Measurements from ENCODE around the gene SLC50A1. TPM values are rescaled to one million over a fixed set of nuclear protein-coding genes. Genes with fewer than 3 reads are reported as not detected.

Gene SLC50A1
- total RNA-seq, 1 experiment from 2014 or later: 75.2 TPM

DNA sequence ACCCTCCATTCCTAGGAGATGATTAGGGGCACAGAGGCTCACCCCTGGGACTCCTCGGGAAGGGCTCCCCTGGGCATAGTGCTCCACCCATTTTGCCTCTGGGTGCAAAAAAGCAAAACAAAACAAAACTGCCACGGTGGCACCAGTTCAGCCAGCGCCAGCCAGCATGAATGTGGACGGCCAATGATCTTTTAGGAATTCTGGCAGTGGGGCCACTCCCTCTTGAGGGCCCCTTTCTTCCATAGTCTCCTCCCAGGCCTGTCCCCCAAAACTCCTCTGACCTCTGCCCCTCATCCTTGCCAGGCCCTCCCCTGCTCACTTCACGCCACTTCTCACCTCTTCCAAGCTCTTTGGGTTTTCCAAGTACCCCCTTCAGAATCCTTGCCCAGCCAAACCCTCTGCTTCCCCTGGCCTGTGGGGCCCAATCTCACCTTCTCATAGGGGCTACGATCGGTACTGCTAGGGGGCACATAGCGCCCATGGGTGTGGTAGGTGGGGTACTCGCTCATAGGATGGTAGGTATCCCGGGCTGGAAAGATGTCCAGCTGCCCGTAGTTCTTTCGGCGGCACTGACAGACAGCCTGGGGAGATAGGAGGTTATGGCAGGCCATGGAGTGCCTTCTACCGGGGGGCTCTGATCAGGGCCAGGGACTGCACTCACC is 51.3 kb downstream of the SLC50A1 start:
- no peaks in the 10 kb centered on the region for H3K9me3 ChIP-seq (ENCODE audit: low read length)
- ATAC-seq: no peak
- no peaks in the 10 kb centered on the region for H3K79me2 ChIP-seq (ENCODE audit: low read length)
- H3K27me3 ChIP-seq (ENCODE audit: low read length): no peaks in the 10 kb centered on the region
- no peak overlapping the region for H3K27ac ChIP-seq (ENCODE audit: low read length)
- H3K4me3 ChIP-seq (ENCODE audit: low read length): no peak overlapping the region
- H3K36me3 ChIP-seq (ENCODE audit: low read depth, low read length): no peaks in the 10 kb centered on the region
- no TSS peak for BruUV-seq (replicated peaks)
- no peak for DNase-seq
- POLR2A ChIA-PET (ENCODE audit: unreplicated experiment): interaction anchor here (0.6 kb wide), 1 partner anchor 80 kb away, joined by 3 read pairs; no protein-coding TSS in a partner anchor
- H3K4me1 ChIP-seq (ENCODE audit: insufficient read depth, low read length): no peaks in the 10 kb centered on the region
- H3K9me2 ChIP-seq (replicated peaks; ENCODE audit: low read length): no peaks in the 10 kb centered on the region
- H3K9ac ChIP-seq (ENCODE audit: low read length): no peak overlapping the region
- CTCF ChIA-PET: no interaction called here
- H2AFZ ChIP-seq (ENCODE audit: low read length): no peak overlapping the region
- no peaks in the 10 kb centered on the region for H4K20me1 ChIP-seq (ENCODE audit: low read length)
- H3F3A ChIP-seq (ENCODE audit: low read length, unreplicated experiment): peaks cover 3% of the 10 kb centered on the region
- intact Hi-C loops (cut with micrococcal nuclease): no loop called here
- H3K4me2 ChIP-seq (ENCODE audit: low read length): no peak overlapping the region
- TF ChIP-seq, protein P1, sequence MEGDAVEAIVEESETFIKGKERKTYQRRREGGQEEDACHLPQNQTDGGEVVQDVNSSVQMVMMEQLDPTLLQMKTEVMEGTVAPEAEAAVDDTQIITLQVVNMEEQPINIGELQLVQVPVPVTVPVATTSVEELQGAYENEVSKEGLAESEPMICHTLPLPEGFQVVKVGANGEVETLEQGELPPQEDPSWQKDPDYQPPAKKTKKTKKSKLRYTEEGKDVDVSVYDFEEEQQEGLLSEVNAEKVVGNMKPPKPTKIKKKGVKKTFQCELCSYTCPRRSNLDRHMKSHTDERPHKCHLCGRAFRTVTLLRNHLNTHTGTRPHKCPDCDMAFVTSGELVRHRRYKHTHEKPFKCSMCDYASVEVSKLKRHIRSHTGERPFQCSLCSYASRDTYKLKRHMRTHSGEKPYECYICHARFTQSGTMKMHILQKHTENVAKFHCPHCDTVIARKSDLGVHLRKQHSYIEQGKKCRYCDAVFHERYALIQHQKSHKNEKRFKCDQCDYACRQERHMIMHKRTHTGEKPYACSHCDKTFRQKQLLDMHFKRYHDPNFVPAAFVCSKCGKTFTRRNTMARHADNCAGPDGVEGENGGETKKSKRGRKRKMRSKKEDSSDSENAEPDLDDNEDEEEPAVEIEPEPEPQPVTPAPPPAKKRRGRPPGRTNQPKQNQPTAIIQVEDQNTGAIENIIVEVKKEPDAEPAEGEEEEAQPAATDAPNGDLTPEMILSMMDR (conservative IDR thresholded peaks at IDR 0.05; ENCODE audit: low read depth, low read length): no peak
- TF ChIP-seq EZH2 (IDR thresholded peaks at IDR 0.05; ENCODE audit: low read length, unreplicated experiment): no peak
- no peak for TF ChIP-seq EZH2phosphoT487 (IDR thresholded peaks at IDR 0.05; ENCODE audit: borderline replicate concordance, low read length)

DNA sequence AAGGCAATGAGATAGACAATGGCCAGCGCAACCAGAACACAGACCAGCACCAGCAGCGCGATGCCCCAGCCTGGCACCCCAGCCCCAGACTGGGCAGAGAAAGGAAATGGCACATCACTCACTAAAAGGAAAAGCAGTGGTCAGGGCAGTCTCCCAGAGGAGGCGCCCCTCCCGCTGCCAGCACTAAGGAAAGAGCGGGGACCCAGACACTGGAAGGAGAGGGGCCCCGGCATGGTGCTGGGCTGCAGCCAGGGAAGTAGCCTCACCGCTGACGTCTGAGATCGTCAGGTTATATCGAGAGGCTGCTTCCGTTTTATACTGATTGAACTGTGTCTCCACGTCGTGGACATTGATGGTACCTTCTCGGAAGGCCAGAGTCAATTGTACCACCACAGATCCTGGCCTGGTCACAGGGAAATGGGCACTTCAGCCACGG is 51.8 kb downstream of the SLC50A1 start:
- ATAC-seq (no peak), DNase-seq (no peak)
- Histone ChIP-seq H3K9ac (ENCODE audit: low read length) (no peak overlapping the region), H3K9me3 (ENCODE audit: low read length) (no peaks in the 10 kb centered on the region), H3F3A (ENCODE audit: low read length, unreplicated experiment) (peaks cover 3% of the 10 kb centered on the region), H3K27ac (ENCODE audit: low read length) (no peak overlapping the region), H3K9me2 (replicated peaks; ENCODE audit: low read length) (no peaks in the 10 kb centered on the region), H4K20me1 (ENCODE audit: low read length) (no peaks in the 10 kb centered on the region), H3K4me3 (ENCODE audit: low read length) (no peak overlapping the region), H3K4me1 (ENCODE audit: insufficient read depth, low read length) (peaks cover 2% of the 10 kb centered on the region), H3K36me3 (ENCODE audit: low read depth, low read length) (no peaks in the 10 kb centered on the region), H3K79me2 (ENCODE audit: low read length) (no peaks in the 10 kb centered on the region), H2AFZ (ENCODE audit: low read length) (no peak overlapping the region), H3K27me3 (ENCODE audit: low read length) (no peaks in the 10 kb centered on the region), H3K4me2 (ENCODE audit: low read length) (no peak overlapping the region)
- POLR2A ChIA-PET (ENCODE audit: unreplicated experiment): no interaction called here
- CTCF ChIA-PET: no interaction called here
- TF ChIP-seq EZH2phosphoT487 (IDR thresholded peaks at IDR 0.05; ENCODE audit: borderline replicate concordance, low read length) (no peak), EZH2 (IDR thresholded peaks at IDR 0.05; ENCODE audit: low read length, unreplicated experiment) (no peak)
- TF ChIP-seq, protein P1 (conservative IDR thresholded peaks at IDR 0.05; ENCODE audit: low read depth, low read length): no peak
- no TSS peak for BruUV-seq (replicated peaks)
- intact Hi-C loops (cut with micrococcal nuclease): no loop called here

DNA sequence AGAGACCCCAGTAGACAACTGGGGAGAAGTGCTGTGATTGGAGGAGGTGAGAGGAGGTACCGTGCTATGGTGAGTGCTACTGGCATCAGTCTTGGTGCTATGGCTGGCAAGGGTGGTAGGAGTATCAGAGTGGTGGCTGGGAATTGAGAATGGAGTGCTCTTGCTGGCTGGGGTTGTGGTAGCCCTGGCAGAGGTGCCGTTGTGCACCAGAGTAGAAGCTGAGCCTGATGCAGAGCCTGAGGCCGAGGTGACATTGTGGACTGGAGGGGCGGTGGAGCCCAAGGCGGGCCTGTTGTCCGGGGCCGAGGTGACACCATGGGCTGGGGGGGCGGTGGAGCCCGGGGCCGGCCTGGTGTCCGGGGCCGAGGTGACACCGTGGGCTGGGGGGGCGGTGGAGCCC is 52.6 kb downstream of the SLC50A1 start:
- no TSS peak for BruUV-seq (replicated peaks)
- H3K9ac ChIP-seq (ENCODE audit: low read length): no peak overlapping the region
- CTCF ChIA-PET: no interaction called here

More for the DNA sequence above, 52.6 kb downstream of the SLC50A1 start:
- no peak overlapping the region for H3K27ac ChIP-seq (ENCODE audit: low read length)
- TF ChIP-seq EZH2phosphoT487 (IDR thresholded peaks at IDR 0.05; ENCODE audit: borderline replicate concordance, low read length) (no peak), EZH2 (IDR thresholded peaks at IDR 0.05; ENCODE audit: low read length, unreplicated experiment) (no peak)
- TF ChIP-seq, protein P1 (conservative IDR thresholded peaks at IDR 0.05; ENCODE audit: low read depth, low read length): no peak
- DNase-seq (no peak), ATAC-seq (no peak)
- no peak overlapping the region for H3K4me2 ChIP-seq (ENCODE audit: low read length)
- H3K4me1 ChIP-seq (ENCODE audit: insufficient read depth, low read length): peaks cover 9% of the 10 kb centered on the region
- H3K9me3 ChIP-seq (ENCODE audit: low read length): no peaks in the 10 kb centered on the region
- no peak overlapping the region for H2AFZ ChIP-seq (ENCODE audit: low read length)
- intact Hi-C loops (cut with micrococcal nuclease): no loop called here
- H3K36me3 ChIP-seq (ENCODE audit: low read depth, low read length): no peaks in the 10 kb centered on the region
- peaks cover 3% of the 10 kb centered on the region for H3F3A ChIP-seq (ENCODE audit: low read length, unreplicated experiment)
- no peaks in the 10 kb centered on the region for H3K27me3 ChIP-seq (ENCODE audit: low read length)
- no peaks in the 10 kb centered on the region for H4K20me1 ChIP-seq (ENCODE audit: low read length)
- H3K9me2 ChIP-seq (replicated peaks; ENCODE audit: low read length): no peaks in the 10 kb centered on the region
- H3K79me2 ChIP-seq (ENCODE audit: low read length): no peaks in the 10 kb centered on the region
- no peak overlapping the region for H3K4me3 ChIP-seq (ENCODE audit: low read length)
- POLR2A ChIA-PET (ENCODE audit: unreplicated experiment): no interaction called here

Measured in PC-3 (cell line).